Mammary epithelial cell (primary cell): ENCODE results near the gene FPR1.

Experiments
- EZH2 ChIP-seq: IDR thresholded peaks from 2 replicates; pipeline ENCODE4 v1.6.1; 2012; ENCODE audit warnings: low read length, inconsistent platforms, borderline replicate concordance
- TF ChIP-seq, protein P1 (sequence below), 2 donors: IDR thresholded peaks in 1 of 2; conservative IDR thresholded peaks in 1 of 2; 2 replicates each; pipeline ENCODE4 v1.5.1; 2011 to 2012; ENCODE audit warnings: inconsistent platforms in 2 of 2, low read length in 2 of 2, mild to moderate bottlenecking in 2 of 2, control low read depth in 1 of 2, low read depth in 1 of 2; ENCODE audit not compliant: insufficient read depth in 1 of 2; ENCODE audit errors: extremely low read depth in 1 of 2

- TF ChIP-seq, protein P1, sequence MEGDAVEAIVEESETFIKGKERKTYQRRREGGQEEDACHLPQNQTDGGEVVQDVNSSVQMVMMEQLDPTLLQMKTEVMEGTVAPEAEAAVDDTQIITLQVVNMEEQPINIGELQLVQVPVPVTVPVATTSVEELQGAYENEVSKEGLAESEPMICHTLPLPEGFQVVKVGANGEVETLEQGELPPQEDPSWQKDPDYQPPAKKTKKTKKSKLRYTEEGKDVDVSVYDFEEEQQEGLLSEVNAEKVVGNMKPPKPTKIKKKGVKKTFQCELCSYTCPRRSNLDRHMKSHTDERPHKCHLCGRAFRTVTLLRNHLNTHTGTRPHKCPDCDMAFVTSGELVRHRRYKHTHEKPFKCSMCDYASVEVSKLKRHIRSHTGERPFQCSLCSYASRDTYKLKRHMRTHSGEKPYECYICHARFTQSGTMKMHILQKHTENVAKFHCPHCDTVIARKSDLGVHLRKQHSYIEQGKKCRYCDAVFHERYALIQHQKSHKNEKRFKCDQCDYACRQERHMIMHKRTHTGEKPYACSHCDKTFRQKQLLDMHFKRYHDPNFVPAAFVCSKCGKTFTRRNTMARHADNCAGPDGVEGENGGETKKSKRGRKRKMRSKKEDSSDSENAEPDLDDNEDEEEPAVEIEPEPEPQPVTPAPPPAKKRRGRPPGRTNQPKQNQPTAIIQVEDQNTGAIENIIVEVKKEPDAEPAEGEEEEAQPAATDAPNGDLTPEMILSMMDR (conservative IDR thresholded peaks at IDR 0.05 in 1 of 2, IDR thresholded peaks at IDR 0.05 in 1 of 2; ENCODE audit: extremely low read depth in 1 of 2, insufficient read depth in 1 of 2, low read depth in 1 of 2, low read length in 2 of 2): no peak
- no peak for TF ChIP-seq EZH2
Observed at GRCh38 chr19:51704626-51705025, 47.1 kb downstream of the FPR1 start.
